ENCODE results near the gene VEZF1.

DNA sequence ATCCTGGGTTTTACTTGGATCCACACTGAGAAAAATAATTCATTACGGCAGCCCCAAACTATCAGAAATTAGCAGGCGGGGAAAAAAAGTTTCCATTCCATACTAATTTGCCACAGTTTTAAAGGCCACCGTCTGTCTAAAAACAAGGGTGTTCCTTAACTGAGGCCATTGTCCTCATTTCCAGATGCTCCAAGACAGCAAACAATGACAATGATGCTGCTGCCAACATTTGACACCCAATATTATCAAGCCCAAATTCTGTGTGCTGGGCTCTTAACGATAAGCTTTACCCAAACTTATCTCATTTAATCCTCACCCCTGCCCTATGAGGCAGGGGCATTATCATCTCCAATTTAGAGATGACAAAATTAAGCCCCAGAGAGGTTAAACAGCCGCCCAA lies 59.1 kb downstream of the VEZF1 start:
- TF ChIP-seq EZH2 (IDR thresholded peaks at IDR 0.05; ENCODE audit: insufficient read depth, poor library complexity, severe bottlenecking) (no peak), EZH2phosphoT487 (IDR thresholded peaks at IDR 0.05; ENCODE audit: insufficient read depth, low read depth) (no peak)

Measured in GM23248 (cell line).